B cell (primary cell): ENCODE data around the gene TBX4. TPM values are rescaled to one million over a fixed set of nuclear protein-coding genes. Genes with fewer than 3 reads are reported as not detected.

ENCODE experiments used
- ATAC-seq: fragments of 200-7000 bp; cut with Tn5 transposase; one replicate; pipeline ENCODE4 v1.10.0; 2021; ENCODE audit warnings: low read depth, mild to moderate bottlenecking, moderate number of reproducible peaks, moderate library complexity
- CTCF ChIA-PET: fragments of 350-600 bp; sonication (Branson Sonifier 250); formaldehyde crosslinking; loops from one replicate; lab custom pipeline; 2021; ENCODE audit warnings: antibody characterized with exemption, inconsistent platforms; lab: Charles Lee
- POLR2A ChIA-PET: fragments of 350-600 bp; sonication (Branson Sonifier 250); formaldehyde crosslinking; loops from one replicate; lab custom pipeline; 2021; ENCODE audit warnings: antibody characterized with exemption; lab: Charles Lee
- DNase-seq: peaks from one replicate; pipeline ENCODE4 v3.0.0; 2013
- H2AFZ ChIP-seq: 2 replicates; pipeline ENCODE4 v1.6.1; 2012; ENCODE audit warnings: mild to moderate bottlenecking, low read depth, low read length; ENCODE audit not compliant: insufficient read depth, poor library complexity, severe bottlenecking
- H3K27ac ChIP-seq, 2 donors: 1 replicate in 1 of 2; 2 replicates in 1 of 2; pipeline ENCODE4 v1.5.1; 2012 to 2013; ENCODE audit warnings: low read length in 2 of 2, mild to moderate bottlenecking in 2 of 2, moderate library complexity in 1 of 2
- H3K27me3 ChIP-seq, 4 experiments: fragments of 200-600 bp in 1 of 4; sonication (generic) in 1 of 4; replicated peaks in 1 of 4; 1 replicate in 2 of 4; 2 replicates in 2 of 4; pipeline versions ENCODE4 v1.6.1 to v1.7.0; 2013 to 2016; ENCODE audit warnings: low read length in 3 of 4, mild to moderate bottlenecking in 2 of 4, mixed read lengths in 1 of 4, moderate library complexity in 1 of 4; ENCODE audit not compliant: insufficient read depth in 4 of 4, control insufficient read depth in 3 of 4; ENCODE audit errors: control extremely low read depth in 1 of 4
- H3K36me3 ChIP-seq, 2 experiments: replicated peaks in 1 of 2; 1 replicate in 1 of 2; 2 replicates in 1 of 2; pipeline versions ENCODE4 v1.6.1 to v1.7.1; 2013; ENCODE audit warnings: low read length in 1 of 2; ENCODE audit not compliant: insufficient read depth in 2 of 2, control insufficient read depth in 1 of 2; ENCODE audit errors: control extremely low read depth in 1 of 2, extremely low read depth in 1 of 2
- H3K4me1 ChIP-seq, 2 donors: fragments of 200-600 bp in 1 of 2; sonication (generic) in 1 of 2; 1 replicate in 1 of 2; 2 replicates in 1 of 2; pipeline versions ENCODE4 v1.5.1 to v1.6.1; 2013 to 2017; ENCODE audit warnings: low read length in 2 of 2; ENCODE audit not compliant: control insufficient read depth in 2 of 2, insufficient read depth in 2 of 2
- H3K4me2 ChIP-seq: replicated peaks from 2 replicates; pipeline ENCODE3; 2012; ENCODE audit warnings: mild to moderate bottlenecking, low read depth, low read length; ENCODE audit not compliant: poor library complexity, severe bottlenecking
- H3K4me3 ChIP-seq, 5 experiments: fragments of 200-600 bp in 1 of 5; sonication (generic) in 1 of 5; 1 replicate in 3 of 5; 2 replicates in 2 of 5; pipeline versions ENCODE4 v1.5.1 to v1.7.0; 2011 to 2016; ENCODE audit warnings: low read length in 4 of 5, mild to moderate bottlenecking in 4 of 5, low read depth in 2 of 5, control low read depth in 1 of 5, moderate library complexity in 1 of 5; ENCODE audit not compliant: insufficient read depth in 1 of 5; ENCODE audit errors: control extremely low read depth in 1 of 5, extremely low read depth in 1 of 5
- H3K79me2 ChIP-seq: fragments of 200-600 bp; sonication (generic); one replicate; pipeline ENCODE4 v1.6.0; 2016; ENCODE audit warnings: low read length; ENCODE audit not compliant: control insufficient read depth, insufficient read depth
- H3K9ac ChIP-seq: fragments of 200-600 bp; sonication (generic); 2 replicates; pipeline ENCODE4 v1.6.1; 2017; ENCODE audit warnings: mild to moderate bottlenecking, low read length, moderate library complexity
- H3K9me3 ChIP-seq, 3 donors: one replicate each; pipeline versions ENCODE4 v1.6.1 to v1.7.1; 2013; ENCODE audit warnings: low read length in 2 of 3; ENCODE audit not compliant: control insufficient read depth in 2 of 3, insufficient read depth in 1 of 3; ENCODE audit errors: control extremely low read depth in 1 of 3
- H4K20me1 ChIP-seq: 2 replicates; pipeline ENCODE4 v1.6.0; 2012; ENCODE audit warnings: mild to moderate bottlenecking, low read length; ENCODE audit not compliant: insufficient read depth, control insufficient read depth, poor library complexity, severe bottlenecking
- H3K27ac Mint-ChIP-seq: one replicate; pipeline ENCODE4 v1.8.0; 2021; ENCODE audit warnings: mixed read lengths
- H3K27me3 Mint-ChIP-seq: one replicate; pipeline ENCODE4 v1.8.0; 2021; ENCODE audit warnings: mixed read lengths
- H3K4me1 Mint-ChIP-seq: one replicate; pipeline ENCODE4 v1.8.0; 2021; ENCODE audit warnings: mixed read lengths
- H3K4me3 Mint-ChIP-seq: one replicate; pipeline ENCODE4 v1.8.0; 2021; ENCODE audit warnings: mixed read lengths
- H3K9me3 Mint-ChIP-seq: one replicate; pipeline ENCODE4 v1.8.0; 2022; ENCODE audit warnings: mixed read lengths; ENCODE audit not compliant: insufficient read depth
- EZH2 ChIP-seq: IDR thresholded peaks from 2 replicates; pipeline ENCODE4 v1.6.1; 2012; ENCODE audit warnings: borderline replicate concordance, low read depth, mild to moderate bottlenecking, moderate library complexity, low read length; ENCODE audit not compliant: insufficient read depth, poor library complexity, severe bottlenecking
- WGBS: methylation state at CpG from one replicate; pipeline ENCODE4 v1.1.5; 2013; ENCODE audit warnings: missing lambda C conversion rate; ENCODE audit not compliant: insufficient coverage; 5-methylcytosine and 5-hydroxymethylcytosine counted together
- intact Hi-C: fragments of 100-400 bp; cut with micrococcal nuclease; formaldehyde crosslinking; loops from one replicate; pipeline ENCODE4 v1.10.0; 2022
- polyA plus RNA-seq: library from polyadenylated mRNA; depleted of rRNA; stranded (reverse); fragments of >200 nt; gene quantifications from 2 replicates; pipeline ENCODE4 v1.2.3, GENCODE V29; 2012
- total RNA-seq, 2 donors: library from RNA; stranded (reverse); fragments of 120-200 nt in 1 of 2; gene quantifications; 1 replicate in 1 of 2; 2 replicates in 1 of 2; pipeline versions ENCODE4 v1.2.3 to v1.2.4, GENCODE V29; 2013 to 2022
- TF ChIP-seq, protein P1 (sequence below): fragments of 200-600 bp; IDR thresholded peaks from one replicate; pipeline ENCODE4 v1.8.0; 2022; ENCODE audit warnings: antibody characterized with exemption, mild to moderate bottlenecking

The TBX4 gene
- total and polyA plus RNA-seq, 2 donors (not counting 1 experiment from before 2014, with no cell fraction given), result not detected

DNA sequence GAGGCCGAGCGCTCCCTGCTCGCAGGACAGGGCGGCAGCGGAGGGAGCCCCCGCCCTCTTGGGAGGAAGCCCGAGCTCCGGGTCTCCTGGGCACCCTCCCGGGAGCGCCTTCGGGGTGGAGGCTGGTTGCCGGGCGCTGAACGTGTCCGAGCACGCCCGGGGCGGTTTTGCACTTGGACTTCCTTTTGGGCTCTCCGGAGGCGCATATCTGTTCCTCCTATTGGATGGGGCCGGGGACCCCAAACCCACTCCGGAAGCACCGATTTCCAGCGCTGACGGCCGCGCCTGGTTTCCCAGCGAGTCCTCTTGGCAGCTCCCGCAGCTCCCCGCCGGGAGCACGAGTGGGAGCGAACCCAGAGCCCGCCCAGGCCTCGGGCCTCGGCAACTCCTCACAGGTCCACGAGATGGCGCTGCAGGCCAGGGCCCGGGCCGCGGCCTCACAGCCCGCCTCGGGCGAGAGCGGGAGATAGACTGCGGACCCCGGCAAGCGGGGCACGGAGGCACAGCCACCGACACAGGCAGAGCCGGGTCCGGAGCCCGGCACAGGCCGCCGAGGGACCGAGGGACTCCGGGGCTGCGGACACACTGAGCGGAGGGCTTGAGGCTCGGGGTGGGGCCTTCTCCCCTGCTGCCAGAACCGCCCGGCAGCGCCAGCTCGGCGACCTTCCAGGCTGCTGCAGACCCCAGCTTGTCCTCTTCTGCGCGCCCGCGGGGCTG lies 39.9 kb upstream of the TBX4 start:
- H3K27me3 Mint-ChIP-seq, result peaks cover 35% of the 10 kb centered on the region
- Histone ChIP-seq H3K27ac (no peak overlapping the region), H3K4me1 (peaks cover 51 to 57% of the 10 kb centered on the region in 2 donors), H3K4me3 (peak overlapping the region; percentile 30 to 69 (median 62)), H3K9ac (peak overlapping the region; percentile 60), H3K4me2 (peak overlapping the region; percentile 100), H2AFZ (peak overlapping the region; percentile 91), H4K20me1 (peaks cover 14% of the 10 kb centered on the region), H3K79me2 (no peaks in the 10 kb centered on the region), H3K9me3 (peaks cover 0 to 40% (median 0%) of the 10 kb centered on the region in 3 donors), H3K27me3 (peaks cover 0 to 69% (median 42%) of the 10 kb centered on the region in 4 experiments), H3K36me3 (no peaks in the 10 kb centered on the region)
- peak; percentile 89 for DNase-seq
- WGBS, result 2% methylated on average over 69 of the region's 69 CpGs
- peaks cover 38% of the 10 kb centered on the region for H3K4me1 Mint-ChIP-seq
- TF ChIP-seq, protein P1, sequence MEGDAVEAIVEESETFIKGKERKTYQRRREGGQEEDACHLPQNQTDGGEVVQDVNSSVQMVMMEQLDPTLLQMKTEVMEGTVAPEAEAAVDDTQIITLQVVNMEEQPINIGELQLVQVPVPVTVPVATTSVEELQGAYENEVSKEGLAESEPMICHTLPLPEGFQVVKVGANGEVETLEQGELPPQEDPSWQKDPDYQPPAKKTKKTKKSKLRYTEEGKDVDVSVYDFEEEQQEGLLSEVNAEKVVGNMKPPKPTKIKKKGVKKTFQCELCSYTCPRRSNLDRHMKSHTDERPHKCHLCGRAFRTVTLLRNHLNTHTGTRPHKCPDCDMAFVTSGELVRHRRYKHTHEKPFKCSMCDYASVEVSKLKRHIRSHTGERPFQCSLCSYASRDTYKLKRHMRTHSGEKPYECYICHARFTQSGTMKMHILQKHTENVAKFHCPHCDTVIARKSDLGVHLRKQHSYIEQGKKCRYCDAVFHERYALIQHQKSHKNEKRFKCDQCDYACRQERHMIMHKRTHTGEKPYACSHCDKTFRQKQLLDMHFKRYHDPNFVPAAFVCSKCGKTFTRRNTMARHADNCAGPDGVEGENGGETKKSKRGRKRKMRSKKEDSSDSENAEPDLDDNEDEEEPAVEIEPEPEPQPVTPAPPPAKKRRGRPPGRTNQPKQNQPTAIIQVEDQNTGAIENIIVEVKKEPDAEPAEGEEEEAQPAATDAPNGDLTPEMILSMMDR, result peak; percentile 98
- TF ChIP-seq EZH2, result no peak
- ATAC-seq, result peak; percentile 79
- ChIA-PET CTCF (interaction anchor here (0.6 to 3.2 kb wide), 19 partner anchors 9 to 723 kb away, joined by 3 to 30 read pairs (median 4); partner anchors contain the start of gene TBX2), POLR2A (no interaction called here)
- H3K9me3 Mint-ChIP-seq, result no peaks in the 10 kb centered on the region
- H3K27ac Mint-ChIP-seq, result peak overlapping the region; percentile 41
- intact Hi-C loops, result loop anchor here (1.0 to 10.0 kb wide), 5 partner anchors 138 to 702 kb away; no protein-coding TSS in a partner anchor
- H3K4me3 Mint-ChIP-seq, result peak overlapping the region; percentile 86
